B cell (primary cell): ENCODE results near the gene PLIN4.

Experiments used
- EZH2 ChIP-seq: IDR thresholded peaks from 2 replicates; pipeline ENCODE4 v1.6.1; 2012; ENCODE audit warnings: borderline replicate concordance, low read depth, mild to moderate bottlenecking, moderate library complexity, low read length; ENCODE audit not compliant: insufficient read depth, poor library complexity, severe bottlenecking
- TF ChIP-seq, protein P1 (sequence below): fragments of 200-600 bp; IDR thresholded peaks from one replicate; pipeline ENCODE4 v1.8.0; 2022; ENCODE audit warnings: antibody characterized with exemption, mild to moderate bottlenecking

DNA sequence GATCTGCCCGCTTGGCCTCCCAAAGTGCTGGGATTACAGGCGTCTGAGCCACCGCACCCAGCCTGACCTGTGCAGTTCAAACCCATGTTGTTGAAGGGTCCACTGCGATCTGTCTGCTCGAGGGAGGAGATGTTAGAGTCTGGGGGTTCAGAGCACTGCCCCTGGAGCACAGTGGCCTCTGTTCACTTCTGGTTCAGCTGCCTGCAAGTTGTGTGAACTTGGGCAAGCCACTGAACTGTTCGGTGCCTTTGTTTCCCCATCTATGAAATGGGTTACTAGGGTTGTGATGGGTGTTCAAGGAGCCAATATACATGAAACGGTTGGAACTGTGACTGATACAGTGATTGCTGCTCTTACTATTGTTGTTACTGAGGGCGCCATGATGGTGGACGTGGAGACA lies 15.0 kb upstream of the PLIN4 start:
- TF ChIP-seq EZH2: no peak
- TF ChIP-seq, protein P1, sequence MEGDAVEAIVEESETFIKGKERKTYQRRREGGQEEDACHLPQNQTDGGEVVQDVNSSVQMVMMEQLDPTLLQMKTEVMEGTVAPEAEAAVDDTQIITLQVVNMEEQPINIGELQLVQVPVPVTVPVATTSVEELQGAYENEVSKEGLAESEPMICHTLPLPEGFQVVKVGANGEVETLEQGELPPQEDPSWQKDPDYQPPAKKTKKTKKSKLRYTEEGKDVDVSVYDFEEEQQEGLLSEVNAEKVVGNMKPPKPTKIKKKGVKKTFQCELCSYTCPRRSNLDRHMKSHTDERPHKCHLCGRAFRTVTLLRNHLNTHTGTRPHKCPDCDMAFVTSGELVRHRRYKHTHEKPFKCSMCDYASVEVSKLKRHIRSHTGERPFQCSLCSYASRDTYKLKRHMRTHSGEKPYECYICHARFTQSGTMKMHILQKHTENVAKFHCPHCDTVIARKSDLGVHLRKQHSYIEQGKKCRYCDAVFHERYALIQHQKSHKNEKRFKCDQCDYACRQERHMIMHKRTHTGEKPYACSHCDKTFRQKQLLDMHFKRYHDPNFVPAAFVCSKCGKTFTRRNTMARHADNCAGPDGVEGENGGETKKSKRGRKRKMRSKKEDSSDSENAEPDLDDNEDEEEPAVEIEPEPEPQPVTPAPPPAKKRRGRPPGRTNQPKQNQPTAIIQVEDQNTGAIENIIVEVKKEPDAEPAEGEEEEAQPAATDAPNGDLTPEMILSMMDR: no peak
